IMR-90 (cell line): ENCODE measurements around the gene TIMELESS. TPM values are rescaled to one million over a fixed set of nuclear protein-coding genes. Genes with fewer than 3 reads are reported as not detected.

Experiments used
- ATAC-seq: fragments of 200-7000 bp; cut with Tn5 transposase; 2 replicates; pipeline ENCODE4 v1.9.1; 2020; ENCODE audit warnings: low read depth, mild to moderate bottlenecking, moderate library complexity
- BruUV-seq: library from RNA; stranded (reverse); fragments of 400-500 nt; replicated peaks from 2 replicates; lab custom pipeline; 2021; lab: Mats Ljungman, UMichigan
- CTCF ChIA-PET: fragments of 300-600 bp; formaldehyde crosslinking; extraction: SDS; loops from one replicate; lab custom pipeline; 2021; ENCODE audit warnings: antibody characterized with exemption; lab: Yijun Ruan, JAX
- POLR2A ChIA-PET: fragments of 300-600 bp; sonication (Branson Sonifier 250); formaldehyde crosslinking; loops from one replicate; lab custom pipeline; 2022; ENCODE audit warnings: antibody characterized with exemption; ENCODE audit not compliant: unreplicated experiment; lab: Charles Lee
- DNase-seq: peaks from one replicate; pipeline ENCODE4 v3.0.0; 2013
- H2AFZ ChIP-seq: replicated peaks from 2 replicates; pipeline ENCODE3; 2013; ENCODE audit warnings: low read length, mild to moderate bottlenecking; ENCODE audit not compliant: poor library complexity
- H2AK5ac ChIP-seq: 2 replicates; pipeline ENCODE4 v1.6.1; 2013; ENCODE audit warnings: low read depth, low read length, inconsistent platforms
- H2AK9ac ChIP-seq: replicated peaks from 2 replicates; pipeline ENCODE3; 2013; ENCODE audit warnings: mild to moderate bottlenecking, low read depth, low read length, moderate library complexity; ENCODE audit not compliant: poor library complexity
- H2BK120ac ChIP-seq: 2 replicates; pipeline ENCODE4 v1.6.1; 2013; ENCODE audit warnings: low read depth, low read length, inconsistent platforms
- H2BK15ac ChIP-seq: 3 replicates; pipeline ENCODE4 v1.6.1; 2013; ENCODE audit warnings: low read depth, low read length, inconsistent platforms
- H2BK20ac ChIP-seq: 2 replicates; pipeline ENCODE4 v1.6.1; 2013; ENCODE audit warnings: low read depth, mild to moderate bottlenecking, inconsistent platforms, low read length, moderate library complexity
- H2BK5ac ChIP-seq: 2 replicates; pipeline ENCODE4 v1.6.1; 2013; ENCODE audit warnings: mild to moderate bottlenecking, low read depth, low read length, inconsistent platforms; ENCODE audit not compliant: poor library complexity, severe bottlenecking
- H3K14ac ChIP-seq: replicated peaks from 2 replicates; pipeline ENCODE4 v1.6.1; 2013; ENCODE audit warnings: low read depth, low read length, inconsistent platforms
- H3K18ac ChIP-seq: 2 replicates; pipeline ENCODE4 v1.6.1; 2013; ENCODE audit warnings: low read depth, low read length, control low read depth
- H3K23ac ChIP-seq: 2 replicates; pipeline ENCODE4 v1.6.1; 2013; ENCODE audit warnings: low read depth, low read length, inconsistent platforms
- H3K27ac ChIP-seq: 2 replicates; pipeline ENCODE4 v1.5.1; 2013; ENCODE audit warnings: mild to moderate bottlenecking, control low read depth, low read length; ENCODE audit not compliant: insufficient read depth
- H3K27me3 ChIP-seq: 2 replicates; pipeline ENCODE4 v1.6.1; 2013; ENCODE audit warnings: low read length; ENCODE audit not compliant: control insufficient read depth, insufficient read depth
- H3K36me3 ChIP-seq: 2 replicates; pipeline ENCODE4 v1.6.1; 2013; ENCODE audit warnings: low read length, mixed read lengths; ENCODE audit not compliant: control insufficient read depth, insufficient read depth
- H3K4ac ChIP-seq: 2 replicates; pipeline ENCODE4 v1.6.1; 2013; ENCODE audit warnings: low read depth, low read length, inconsistent platforms
- H3K4me1 ChIP-seq: 2 replicates; pipeline ENCODE4 v1.6.1; 2013; ENCODE audit warnings: low read length, mixed read lengths; ENCODE audit not compliant: control insufficient read depth, insufficient read depth
- H3K4me2 ChIP-seq: 2 replicates; pipeline ENCODE4 v1.6.1; 2013; ENCODE audit warnings: low read depth, mild to moderate bottlenecking, control low read depth, low read length, moderate library complexity
- H3K4me3 ChIP-seq: 2 replicates; pipeline ENCODE4 v1.5.1; 2013; ENCODE audit warnings: low read depth, mild to moderate bottlenecking, control low read depth, low read length, moderate library complexity; ENCODE audit not compliant: insufficient read depth
- H3K56ac ChIP-seq: 2 replicates; pipeline ENCODE4 v1.6.1; 2013; ENCODE audit warnings: low read length, inconsistent platforms; ENCODE audit not compliant: insufficient read depth; ENCODE audit errors: extremely low read depth
- H3K79me1 ChIP-seq, 2 experiments: 2 replicates each; pipeline ENCODE4 v1.6.1; 2013; ENCODE audit warnings: low read length in 2 of 2, inconsistent platforms in 1 of 2, low read depth in 1 of 2
- H3K9ac ChIP-seq: 2 replicates; pipeline ENCODE4 v1.6.1; 2013; ENCODE audit warnings: low read depth, low read length, control low read depth
- H3K9me1 ChIP-seq: 2 replicates; pipeline ENCODE4 v1.6.1; 2013; ENCODE audit warnings: low read length, inconsistent platforms; ENCODE audit not compliant: insufficient read depth
- H3K9me3 ChIP-seq: 2 replicates; pipeline ENCODE4 v1.6.1; 2013; ENCODE audit warnings: low read length; ENCODE audit not compliant: control insufficient read depth, insufficient read depth
- H4K20me1 ChIP-seq: 2 replicates; pipeline ENCODE4 v1.6.1; 2013; ENCODE audit warnings: low read length, inconsistent platforms; ENCODE audit not compliant: insufficient read depth
- H4K5ac ChIP-seq: 2 replicates; pipeline ENCODE4 v1.6.1; 2013; ENCODE audit warnings: mild to moderate bottlenecking, low read depth, low read length, control low read depth
- H4K8ac ChIP-seq, 2 experiments: 2 replicates each; pipeline ENCODE4 v1.6.1; 2013; ENCODE audit warnings: low read depth in 2 of 2, low read length in 2 of 2, control low read depth in 1 of 2, inconsistent platforms in 1 of 2
- H4K91ac ChIP-seq: 2 replicates; pipeline ENCODE4 v1.6.1; 2013; ENCODE audit warnings: low read depth, low read length, inconsistent platforms; ENCODE audit not compliant: insufficient read depth
- BHLHE40 ChIP-seq: fragments of 150-350 bp; IDR thresholded peaks from 2 replicates; pipeline ENCODE4 v1.6.1; 2016; ENCODE audit warnings: mild to moderate bottlenecking, low read depth, low read length
- CEBPB ChIP-seq: IDR thresholded peaks from 2 replicates; pipeline ENCODE4 v1.6.1; 2012; ENCODE audit warnings: low read depth, low read length, improper control_type of control experiment
- CHD1 ChIP-seq: IDR thresholded peaks from 2 replicates; pipeline ENCODE4 v1.6.1; 2012; ENCODE audit warnings: low read depth, low read length, improper control_type of control experiment
- FOS ChIP-seq: fragments of 150-350 bp; IDR thresholded peaks from 2 replicates; pipeline ENCODE4 v1.6.1; 2016; ENCODE audit warnings: low read depth, low read length
- MAFK ChIP-seq: IDR thresholded peaks from 2 replicates; pipeline ENCODE4 v1.6.1; 2012; ENCODE audit warnings: low read depth, low read length, improper control_type of control experiment
- MAZ ChIP-seq: IDR thresholded peaks from 2 replicates; pipeline ENCODE4 v1.6.1; 2012; ENCODE audit warnings: low read depth, mild to moderate bottlenecking, low read length, improper control_type of control experiment, moderate library complexity, borderline replicate concordance
- MXI1 ChIP-seq: IDR thresholded peaks from 2 replicates; pipeline ENCODE4 v1.6.1; 2012; ENCODE audit warnings: low read depth, mild to moderate bottlenecking, low read length, moderate library complexity, borderline replicate concordance
- NFE2L2 ChIP-seq: fragments of 150-350 bp; IDR thresholded peaks from 2 replicates; pipeline ENCODE4 v1.6.1; 2016; ENCODE audit warnings: low read depth, mild to moderate bottlenecking, low read length
- POLR2A ChIP-seq: IDR thresholded peaks from 2 replicates; pipeline ENCODE4 v1.6.1; 2012; ENCODE audit warnings: mild to moderate bottlenecking, low read depth, low read length
- RAD21 ChIP-seq: IDR thresholded peaks from 2 replicates; pipeline ENCODE4 v1.6.1; 2012; ENCODE audit warnings: low read length, improper control_type of control experiment
- RCOR1 ChIP-seq: IDR thresholded peaks from 2 replicates; pipeline ENCODE4 v1.6.1; 2012; ENCODE audit warnings: mild to moderate bottlenecking, low read length, improper control_type of control experiment; ENCODE audit not compliant: insufficient replicate concordance
- RFX5 ChIP-seq: IDR thresholded peaks from 2 replicates; pipeline ENCODE4 v1.8.0; 2012; ENCODE audit warnings: low read depth, mild to moderate bottlenecking, low read length, moderate library complexity
- WGBS, 2 experiments: methylation state at CpG; one replicate each; pipeline versions ENCODE4 v1.1.5 to v1.1.7; 2013; ENCODE audit warnings: missing lambda C conversion rate in 2 of 2; ENCODE audit not compliant: insufficient read length in 1 of 2; ENCODE audit errors: extremely low coverage in 2 of 2; 5-methylcytosine and 5-hydroxymethylcytosine counted together
- dilution Hi-C: fragments of 300-500 bp; cut with HindIII; formaldehyde crosslinking; loops from one replicate; pipeline ENCODE4 v1.14.3; 2018; ENCODE audit warnings: low sequenced_read_pairs; ENCODE audit not compliant: unreplicated experiment
- in situ Hi-C: fragments of 300-500 bp; cut with MboI; formaldehyde crosslinking; loops from 3 replicates; pipeline ENCODE4 v1.14.3; 2019; ENCODE audit warnings: low sequenced_read_pairs, inconsistent platforms, mixed read lengths
- intact Hi-C: fragments of 100-400 bp; cut with micrococcal nuclease; formaldehyde crosslinking; loops from 2 replicates; pipeline ENCODE4 v1.10.0; 2022
- polyA plus RNA-seq, 3 experiments: library from polyadenylated mRNA; depleted of rRNA; stranded (reverse); fragments of >200 nt; gene quantifications; 2 replicates each; pipeline ENCODE4 v1.2.3, GENCODE V29; 2012; ENCODE audit warnings: low replicate concordance in 1 of 3
- total RNA-seq: library from RNA; depleted of rRNA; stranded (reverse); fragments of >200 nt; gene quantifications from 2 replicates; pipeline ENCODE4 v1.2.3, GENCODE V29; 2012
- TF ChIP-seq, protein P1 (sequence below): conservative IDR thresholded peaks from 2 replicates; pipeline ENCODE4 v1.5.1; 2012; ENCODE audit warnings: mild to moderate bottlenecking, low read depth, low read length, improper control_type of control experiment
- TF ChIP-seq, protein P2 (sequence below): fragments of 150-350 bp; IDR thresholded peaks from 2 replicates; pipeline ENCODE4 v1.6.1; 2017; ENCODE audit warnings: mild to moderate bottlenecking, antibody characterized with exemption, low read length, low read depth
- TF ChIP-seq, protein P3 (sequence below): fragments of 150-350 bp; IDR thresholded peaks from 2 replicates; pipeline ENCODE4 v1.6.1; 2016; ENCODE audit warnings: low read depth, mild to moderate bottlenecking, low read length, moderate library complexity, borderline replicate concordance

The TIMELESS gene
- total and polyA plus RNA-seq, 2 of the 4 experiments (the other 2 are of a cell fraction): 7.3 to 10.4 TPM

DNA sequence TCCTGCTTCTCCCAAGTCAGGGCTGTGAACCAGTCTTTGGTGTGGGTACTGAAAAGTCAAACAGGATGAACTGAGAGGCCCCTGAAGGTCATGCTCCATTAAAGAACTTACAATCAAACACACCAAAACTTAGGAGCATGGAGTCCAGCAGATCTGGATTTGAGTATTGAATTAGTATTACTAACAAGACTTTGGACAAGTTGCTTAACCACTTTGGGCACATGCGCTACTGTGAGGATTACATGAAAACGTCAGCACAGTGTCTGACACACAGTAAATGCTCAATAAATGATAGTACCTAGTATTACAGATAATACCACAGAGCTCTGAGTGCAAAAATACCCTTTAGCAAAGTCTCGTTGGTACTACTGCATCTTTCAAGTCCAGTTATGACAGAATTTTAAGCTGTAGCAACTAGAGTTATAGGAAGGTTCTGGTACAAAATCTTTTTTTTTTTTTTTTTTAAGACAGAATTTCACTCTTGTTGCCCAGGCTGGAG, 23.2 kb downstream of the TIMELESS start:
- Histone ChIP-seq H3K36me3 (peaks cover 29% of the 10 kb centered on the region), H3K4me1 (no peaks in the 10 kb centered on the region), H3K14ac (no peak overlapping the region), H4K20me1 (no peaks in the 10 kb centered on the region), H3K4ac (no peak overlapping the region), H2AFZ (no peak overlapping the region), H3K4me2 (no peak overlapping the region), H2BK20ac (no peak overlapping the region), H3K56ac (no peak overlapping the region), H2BK15ac (no peak overlapping the region), H3K9me3 (no peaks in the 10 kb centered on the region), H3K79me1 (no peaks in the 10 kb centered on the region), H4K5ac (no peak overlapping the region), H2AK5ac (no peak overlapping the region), H3K23ac (no peak overlapping the region), H3K18ac (no peak overlapping the region), H3K27ac (no peak overlapping the region), H3K9me1 (peaks cover 4% of the 10 kb centered on the region; the same call in 1 of the 2 replicates), H4K8ac (no peak overlapping the region), H2BK120ac (no peak overlapping the region), H3K27me3 (no peaks in the 10 kb centered on the region), H4K91ac (no peak overlapping the region), H3K4me3 (no peak overlapping the region), H2BK5ac (no peak overlapping the region), H2AK9ac (no peak overlapping the region), H3K9ac (no peak overlapping the region)
- TF ChIP-seq MAFK (no peak), RAD21 (no peak), MXI1 (no peak), CEBPB (no peak), RCOR1 (no peak), NFE2L2 (no peak), FOS (no peak), BHLHE40 (no peak), RFX5 (no peak), POLR2A (no peak), CHD1 (no peak), MAZ (no peak)
- TF ChIP-seq, protein P1, sequence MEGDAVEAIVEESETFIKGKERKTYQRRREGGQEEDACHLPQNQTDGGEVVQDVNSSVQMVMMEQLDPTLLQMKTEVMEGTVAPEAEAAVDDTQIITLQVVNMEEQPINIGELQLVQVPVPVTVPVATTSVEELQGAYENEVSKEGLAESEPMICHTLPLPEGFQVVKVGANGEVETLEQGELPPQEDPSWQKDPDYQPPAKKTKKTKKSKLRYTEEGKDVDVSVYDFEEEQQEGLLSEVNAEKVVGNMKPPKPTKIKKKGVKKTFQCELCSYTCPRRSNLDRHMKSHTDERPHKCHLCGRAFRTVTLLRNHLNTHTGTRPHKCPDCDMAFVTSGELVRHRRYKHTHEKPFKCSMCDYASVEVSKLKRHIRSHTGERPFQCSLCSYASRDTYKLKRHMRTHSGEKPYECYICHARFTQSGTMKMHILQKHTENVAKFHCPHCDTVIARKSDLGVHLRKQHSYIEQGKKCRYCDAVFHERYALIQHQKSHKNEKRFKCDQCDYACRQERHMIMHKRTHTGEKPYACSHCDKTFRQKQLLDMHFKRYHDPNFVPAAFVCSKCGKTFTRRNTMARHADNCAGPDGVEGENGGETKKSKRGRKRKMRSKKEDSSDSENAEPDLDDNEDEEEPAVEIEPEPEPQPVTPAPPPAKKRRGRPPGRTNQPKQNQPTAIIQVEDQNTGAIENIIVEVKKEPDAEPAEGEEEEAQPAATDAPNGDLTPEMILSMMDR: no peak
- TF ChIP-seq, protein P2, sequence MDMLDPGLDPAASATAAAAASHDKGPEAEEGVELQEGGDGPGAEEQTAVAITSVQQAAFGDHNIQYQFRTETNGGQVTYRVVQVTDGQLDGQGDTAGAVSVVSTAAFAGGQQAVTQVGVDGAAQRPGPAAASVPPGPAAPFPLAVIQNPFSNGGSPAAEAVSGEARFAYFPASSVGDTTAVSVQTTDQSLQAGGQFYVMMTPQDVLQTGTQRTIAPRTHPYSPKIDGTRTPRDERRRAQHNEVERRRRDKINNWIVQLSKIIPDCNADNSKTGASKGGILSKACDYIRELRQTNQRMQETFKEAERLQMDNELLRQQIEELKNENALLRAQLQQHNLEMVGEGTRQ: no peak
- TF ChIP-seq, protein P3, sequence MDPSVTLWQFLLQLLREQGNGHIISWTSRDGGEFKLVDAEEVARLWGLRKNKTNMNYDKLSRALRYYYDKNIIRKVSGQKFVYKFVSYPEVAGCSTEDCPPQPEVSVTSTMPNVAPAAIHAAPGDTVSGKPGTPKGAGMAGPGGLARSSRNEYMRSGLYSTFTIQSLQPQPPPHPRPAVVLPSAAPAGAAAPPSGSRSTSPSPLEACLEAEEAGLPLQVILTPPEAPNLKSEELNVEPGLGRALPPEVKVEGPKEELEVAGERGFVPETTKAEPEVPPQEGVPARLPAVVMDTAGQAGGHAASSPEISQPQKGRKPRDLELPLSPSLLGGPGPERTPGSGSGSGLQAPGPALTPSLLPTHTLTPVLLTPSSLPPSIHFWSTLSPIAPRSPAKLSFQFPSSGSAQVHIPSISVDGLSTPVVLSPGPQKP: no peak
- BruUV-seq: no TSS peak
- dilution Hi-C loops: no loop called here
- intact Hi-C loops: no loop called here
- WGBS, 2 experiments: no CpG with 5 or more reads among the region's 3 CpGs
- ChIA-PET CTCF (interaction anchor here (0.9 kb wide), 1 partner anchor 66 kb away, joined by 3 read pairs; the partner anchor contains the start of gene STAT2), POLR2A (no interaction called here)
- in situ Hi-C loops: no loop called here
- ATAC-seq (no peak), DNase-seq (no peak)
